Dendritic cell treated with granulocyte-macrophage colony-stimulating factor and Interleukin-4, amounts not matched to agents 40 ng/mL and 50 ng/mL, for 4 days (primary cell): Measurements from ENCODE around the gene GATA3.

Experiments
- H3K27ac Mint-ChIP-seq: one replicate; pipeline ENCODE4 v1.8.0; 2022; ENCODE audit warnings: mild to moderate bottlenecking, mixed read lengths
- H3K27me3 Mint-ChIP-seq: one replicate; pipeline ENCODE4 v1.8.0; 2022; ENCODE audit warnings: mild to moderate bottlenecking, mixed read lengths
- H3K36me3 Mint-ChIP-seq: one replicate; pipeline ENCODE4 v1.8.0; 2022; ENCODE audit warnings: low read depth, mixed read lengths
- H3K4me1 Mint-ChIP-seq: one replicate; pipeline ENCODE4 v1.8.0; 2022; ENCODE audit warnings: low read depth, mixed read lengths
- H3K4me3 Mint-ChIP-seq: one replicate; pipeline ENCODE4 v1.8.0; 2022; ENCODE audit warnings: mild to moderate bottlenecking, moderate library complexity, mixed read lengths
- H3K9me3 Mint-ChIP-seq: one replicate; pipeline ENCODE4 v1.8.0; 2022; ENCODE audit warnings: mixed read lengths
- intact Hi-C: fragments of 100-400 bp; cut with micrococcal nuclease; formaldehyde crosslinking; loops from one replicate; pipeline ENCODE4 v1.15.0; 2022

The GATA3 gene

DNA sequence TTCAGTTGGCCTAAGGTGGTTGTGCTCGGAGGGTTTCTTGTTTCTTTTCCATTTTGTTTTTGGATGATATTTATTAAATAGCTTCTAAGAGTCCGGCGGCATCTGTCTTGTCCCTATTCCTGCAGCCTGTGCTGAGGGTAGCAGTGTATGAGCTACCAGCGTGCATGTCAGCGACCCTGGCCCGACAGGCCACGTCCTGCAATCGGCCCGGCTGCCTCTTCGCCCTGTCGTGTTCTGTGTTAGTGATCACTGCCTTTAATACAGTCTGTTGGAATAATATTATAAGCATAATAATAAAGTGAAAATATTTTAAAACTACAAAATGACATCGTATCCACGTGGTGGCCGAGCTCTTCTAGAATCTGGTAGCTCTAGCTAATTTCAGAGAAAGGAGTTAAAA is 20.4 kb downstream of the GATA3 start:
- peaks cover 32% of the 10 kb centered on the region for H3K27me3 Mint-ChIP-seq
- peaks cover 5% of the 10 kb centered on the region for H3K4me1 Mint-ChIP-seq
- no peak overlapping the region for H3K27ac Mint-ChIP-seq
- H3K9me3 Mint-ChIP-seq = no peaks in the 10 kb centered on the region
- H3K4me3 Mint-ChIP-seq = no peak overlapping the region
- no peaks in the 10 kb centered on the region for H3K36me3 Mint-ChIP-seq
- intact Hi-C loops = no loop called here

- H3K27me3 Mint-ChIP-seq = peaks cover 29% of the 10 kb centered on the region
- peaks cover 5% of the 10 kb centered on the region for H3K4me1 Mint-ChIP-seq
- H3K4me3 Mint-ChIP-seq = no peak overlapping the region
- no peak overlapping the region for H3K27ac Mint-ChIP-seq
- no peaks in the 10 kb centered on the region for H3K36me3 Mint-ChIP-seq
- intact Hi-C loops = no loop called here
- no peaks in the 10 kb centered on the region for H3K9me3 Mint-ChIP-seq
Measured at GRCh38 chr10:8075282-8076260, 21.1 kb downstream of the GATA3 start.

DNA sequence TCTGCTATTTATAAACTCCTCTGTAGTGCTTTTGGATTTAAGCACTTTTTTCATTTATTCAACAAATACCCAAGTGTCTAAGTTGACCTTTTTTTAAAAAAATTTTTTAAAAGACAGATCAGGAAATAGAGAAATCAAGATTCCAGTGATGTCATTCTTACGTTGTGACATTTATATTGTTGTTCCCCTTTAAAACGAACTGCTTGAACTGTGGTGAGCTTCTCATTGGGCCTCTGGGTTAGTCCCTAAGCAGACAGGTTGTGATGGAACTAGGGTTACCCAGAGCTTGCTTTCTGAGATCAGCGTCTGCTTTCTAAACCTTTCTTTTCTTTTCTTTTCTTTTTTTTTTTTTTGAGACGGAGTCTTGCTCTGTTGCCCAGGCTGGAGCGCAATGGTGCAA is 22.4 kb downstream of the GATA3 start:
- no peaks in the 10 kb centered on the region for H3K9me3 Mint-ChIP-seq
- H3K27ac Mint-ChIP-seq = no peak overlapping the region
- H3K27me3 Mint-ChIP-seq = peaks cover 35% of the 10 kb centered on the region
- H3K4me1 Mint-ChIP-seq = peaks cover 5% of the 10 kb centered on the region
- H3K4me3 Mint-ChIP-seq = no peak overlapping the region
- intact Hi-C loops = no loop called here
- H3K36me3 Mint-ChIP-seq = no peaks in the 10 kb centered on the region

- peaks cover 30% of the 10 kb centered on the region for H3K27me3 Mint-ChIP-seq
- intact Hi-C loops = no loop called here
- H3K27ac Mint-ChIP-seq = no peak overlapping the region
- H3K9me3 Mint-ChIP-seq = no peaks in the 10 kb centered on the region
- H3K36me3 Mint-ChIP-seq = no peaks in the 10 kb centered on the region
- H3K4me3 Mint-ChIP-seq = no peak overlapping the region
- peaks cover 5% of the 10 kb centered on the region for H3K4me1 Mint-ChIP-seq
Measured at GRCh38 chr10:8078027-8078426, 23.5 kb downstream of the GATA3 start.

DNA sequence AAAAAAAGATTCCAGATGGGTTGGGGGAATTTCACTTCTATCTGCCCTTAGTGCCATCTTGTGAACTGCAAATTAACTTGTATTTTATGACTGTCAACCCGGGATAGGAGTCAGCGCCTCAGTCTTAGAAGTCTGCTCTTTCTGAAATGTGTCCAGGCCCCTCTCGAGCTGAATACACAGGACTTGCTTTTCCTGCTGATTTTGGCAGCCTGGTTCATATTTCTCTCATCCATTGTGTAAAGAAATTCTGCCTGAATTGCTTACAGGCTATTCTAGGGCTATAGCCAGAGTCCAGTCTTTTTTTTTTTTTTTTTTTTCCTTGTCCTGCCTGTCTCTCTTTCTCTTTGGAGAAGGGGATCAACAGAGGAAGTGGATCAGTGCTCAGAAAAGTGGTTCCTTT is 24.6 kb downstream of the GATA3 start:
- H3K4me1 Mint-ChIP-seq = peaks cover 5% of the 10 kb centered on the region
- peaks cover 32% of the 10 kb centered on the region for H3K27me3 Mint-ChIP-seq

GRCh38 chr10:8084799-8085198 is 30.3 kb downstream of the GATA3 start:
- Mint-ChIP-seq H3K4me3 (no peak overlapping the region), H3K27ac (no peak overlapping the region), H3K27me3 (peaks cover 16% of the 10 kb centered on the region), H3K4me1 (no peaks in the 10 kb centered on the region), H3K9me3 (no peaks in the 10 kb centered on the region), H3K36me3 (no peaks in the 10 kb centered on the region)
- intact Hi-C loops = no loop called here

More for the DNA sequence above, 24.6 kb downstream of the GATA3 start:
- no peaks in the 10 kb centered on the region for H3K9me3 Mint-ChIP-seq
- no peak overlapping the region for H3K4me3 Mint-ChIP-seq
- intact Hi-C loops = no loop called here
- no peak overlapping the region for H3K27ac Mint-ChIP-seq
- H3K36me3 Mint-ChIP-seq = no peaks in the 10 kb centered on the region

GRCh38 chr10:8085251-8085650 is 30.8 kb downstream of the GATA3 start:
- no peaks in the 10 kb centered on the region for H3K4me1 Mint-ChIP-seq
- H3K27ac Mint-ChIP-seq = no peak overlapping the region
- H3K27me3 Mint-ChIP-seq = peaks cover 16% of the 10 kb centered on the region
- no peaks in the 10 kb centered on the region for H3K9me3 Mint-ChIP-seq
- H3K4me3 Mint-ChIP-seq = no peak overlapping the region
- no peaks in the 10 kb centered on the region for H3K36me3 Mint-ChIP-seq
- intact Hi-C loops = no loop called here

- H3K27me3 Mint-ChIP-seq = peaks cover 8% of the 10 kb centered on the region
- no peaks in the 10 kb centered on the region for H3K36me3 Mint-ChIP-seq
- no peak overlapping the region for H3K27ac Mint-ChIP-seq
- intact Hi-C loops = no loop called here
- no peak overlapping the region for H3K4me3 Mint-ChIP-seq
- no peaks in the 10 kb centered on the region for H3K9me3 Mint-ChIP-seq
- no peaks in the 10 kb centered on the region for H3K4me1 Mint-ChIP-seq
Measured at GRCh38 chr10:8086315-8086714, 31.8 kb downstream of the GATA3 start.

GRCh38 chr10:8088504-8088903 is 34.0 kb downstream of the GATA3 start:
- intact Hi-C loops = no loop called here
- H3K9me3 Mint-ChIP-seq = no peaks in the 10 kb centered on the region
- peaks cover 2% of the 10 kb centered on the region for H3K27me3 Mint-ChIP-seq
- H3K4me3 Mint-ChIP-seq = no peak overlapping the region
- no peaks in the 10 kb centered on the region for H3K36me3 Mint-ChIP-seq
- H3K4me1 Mint-ChIP-seq = no peaks in the 10 kb centered on the region
- no peak overlapping the region for H3K27ac Mint-ChIP-seq

DNA sequence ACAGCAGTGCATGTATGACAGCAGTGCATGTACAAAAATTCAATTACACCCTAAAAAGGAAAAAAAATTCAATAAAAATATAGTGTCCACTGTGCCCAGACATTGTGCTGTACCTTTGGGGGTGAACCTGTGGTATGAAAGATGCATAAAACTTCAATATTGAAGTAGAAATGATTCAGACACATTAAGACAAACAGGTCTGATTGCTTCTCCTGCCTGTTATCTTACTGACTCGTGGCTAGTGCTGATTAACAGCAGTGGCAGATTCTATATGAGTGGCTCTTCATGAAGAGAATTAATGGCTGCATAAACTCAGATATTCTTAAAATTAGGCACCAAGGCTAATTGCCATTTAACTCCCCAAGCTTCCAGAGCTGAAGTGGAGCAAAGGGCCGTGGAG is 37.9 kb downstream of the GATA3 start:
- Mint-ChIP-seq H3K9me3 (no peaks in the 10 kb centered on the region), H3K4me1 (no peaks in the 10 kb centered on the region), H3K27ac (no peak overlapping the region), H3K27me3 (no peaks in the 10 kb centered on the region), H3K4me3 (no peak overlapping the region), H3K36me3 (no peaks in the 10 kb centered on the region)
- intact Hi-C loops = no loop called here

GRCh38 chr10:8095959-8096358 is 41.5 kb downstream of the GATA3 start:
- intact Hi-C loops = no loop called here
- Mint-ChIP-seq H3K9me3 (no peaks in the 10 kb centered on the region), H3K36me3 (no peaks in the 10 kb centered on the region), H3K27ac (no peak overlapping the region), H3K27me3 (peaks cover under 1% of the 10 kb centered on the region), H3K4me3 (no peak overlapping the region), H3K4me1 (no peaks in the 10 kb centered on the region)

- H3K36me3 Mint-ChIP-seq = no peaks in the 10 kb centered on the region
- no peak overlapping the region for H3K4me3 Mint-ChIP-seq
- intact Hi-C loops = no loop called here
- H3K9me3 Mint-ChIP-seq = no peaks in the 10 kb centered on the region
- peaks cover 2% of the 10 kb centered on the region for H3K27me3 Mint-ChIP-seq
- no peaks in the 10 kb centered on the region for H3K4me1 Mint-ChIP-seq
- no peak overlapping the region for H3K27ac Mint-ChIP-seq
Measured at GRCh38 chr10:8096931-8097330, 42.4 kb downstream of the GATA3 start.

GRCh38 chr10:8100366-8100765 is 45.9 kb downstream of the GATA3 start:
- Mint-ChIP-seq H3K4me1 (no peaks in the 10 kb centered on the region), H3K4me3 (no peak overlapping the region), H3K9me3 (no peaks in the 10 kb centered on the region), H3K27me3 (peaks cover 13% of the 10 kb centered on the region), H3K36me3 (no peaks in the 10 kb centered on the region), H3K27ac (no peak overlapping the region)
- intact Hi-C loops = no loop called here

- no peak overlapping the region for H3K4me3 Mint-ChIP-seq
- H3K4me1 Mint-ChIP-seq = peaks cover 4% of the 10 kb centered on the region
- H3K27me3 Mint-ChIP-seq = peaks cover 17% of the 10 kb centered on the region
- intact Hi-C loops = no loop called here
- H3K27ac Mint-ChIP-seq = no peak overlapping the region
- H3K36me3 Mint-ChIP-seq = no peaks in the 10 kb centered on the region
- H3K9me3 Mint-ChIP-seq = no peaks in the 10 kb centered on the region
Measured at GRCh38 chr10:8102708-8103401, 48.4 kb downstream of the GATA3 start.
